Measurements from ENCODE around the gene P2RY12. TPM values are rescaled to one million over a fixed set of nuclear protein-coding genes. Genes with fewer than 3 reads are reported as not detected.

Gene P2RY12
- total and polyA plus RNA-seq, 12 donors, result 0.37 to 13.2 (median 2.6) TPM

- Histone ChIP-seq H3K9me3 (replicated peaks in 1 of 3) (no peaks in the 10 kb centered on the region), H3K36me3 (replicated peaks in 1 of 2) (no peaks in the 10 kb centered on the region), H3K27ac (no peak overlapping the region), H3K27me3 (no peaks in the 10 kb centered on the region), H3K4me3 (no peak overlapping the region), H3K4me1 (replicated peaks in 1 of 2) (peaks cover 0 to 4% of the 10 kb centered on the region in 2 donors)
- 89 to 95% (median 93%) methylated on average over 5 of the region's 5 CpGs for WGBS, 4 donors
- no peak for DNase-seq
- TF ChIP-seq POLR2A (IDR thresholded peaks at IDR 0.05) (no peak), CTCF (IDR thresholded peaks at IDR 0.05) (no peak)
- intact Hi-C loops (cut with DNase I), result no loop called here
Measured at GRCh38 chr3:151423091-151423490, 38.5 kb upstream of the P2RY12 start.

GRCh38 chr3:151421938-151422337, 37.4 kb upstream of the P2RY12 start:
- no peaks in the 10 kb centered on the region for H3K9me3 ChIP-seq (replicated peaks in 1 of 3)
- intact Hi-C loops (cut with DNase I), result no loop called here
- no peak for DNase-seq
- no peak for TF ChIP-seq POLR2A (IDR thresholded peaks at IDR 0.05)
- no peak for TF ChIP-seq CTCF (IDR thresholded peaks at IDR 0.05)
- H3K27me3 ChIP-seq, result no peaks in the 10 kb centered on the region
- no peaks in the 10 kb centered on the region for H3K36me3 ChIP-seq (replicated peaks in 1 of 2)
- no peak overlapping the region for H3K4me3 ChIP-seq
- peaks cover 0 to 4% of the 10 kb centered on the region in 2 donors for H3K4me1 ChIP-seq (replicated peaks in 1 of 2)
- WGBS, 4 donors, result 79 to 98% (median 86%) methylated on average over 4 of the region's 4 CpGs
- no peak overlapping the region for H3K27ac ChIP-seq

- intact Hi-C loops (cut with DNase I), result no loop called here
- Histone ChIP-seq H3K4me1 (replicated peaks in 1 of 2) (peaks cover 0 to 4% of the 10 kb centered on the region in 2 donors), H3K27ac (no peak overlapping the region), H3K9me3 (replicated peaks in 1 of 3) (no peaks in the 10 kb centered on the region), H3K27me3 (no peaks in the 10 kb centered on the region), H3K4me3 (no peak overlapping the region), H3K36me3 (replicated peaks in 1 of 2) (no peaks in the 10 kb centered on the region)
- WGBS, 4 donors, result 75 to 86% (median 81%) methylated on average over 6 of the region's 6 CpGs
- DNase-seq, result no peak
- no peak for TF ChIP-seq POLR2A (IDR thresholded peaks at IDR 0.05)
- no peak for TF ChIP-seq CTCF (IDR thresholded peaks at IDR 0.05)
Measured at GRCh38 chr3:151419806-151420205, 35.3 kb upstream of the P2RY12 start.

GRCh38 chr3:151415289-151415688, 30.7 kb upstream of the P2RY12 start:
- Histone ChIP-seq H3K27me3 (no peaks in the 10 kb centered on the region), H3K9me3 (replicated peaks in 1 of 3) (no peaks in the 10 kb centered on the region), H3K27ac (no peak overlapping the region), H3K4me1 (replicated peaks in 1 of 2) (no peaks in the 10 kb centered on the region), H3K36me3 (replicated peaks in 1 of 2) (no peaks in the 10 kb centered on the region), H3K4me3 (no peak overlapping the region)
- no peak for TF ChIP-seq POLR2A (IDR thresholded peaks at IDR 0.05)
- no peak for TF ChIP-seq CTCF (IDR thresholded peaks at IDR 0.05)
- intact Hi-C loops (cut with DNase I), result no loop called here
- WGBS, 4 donors, result 24 to 83% (median 57%) methylated on average over 1 of the region's 1 CpG
- DNase-seq, result no peak
